Vagina (tissue), 2 donors: ENCODE measurements around the gene TMEM259. TPM values are rescaled to one million over a fixed set of nuclear protein-coding genes. Genes with fewer than 3 reads are reported as not detected.

Experiments
- DNase-seq, 2 donors: peaks; one replicate each; pipeline ENCODE4 v3.0.0-alpha.2; 2017; ENCODE audit errors: extremely low spot score in 2 of 2
- H3K27ac ChIP-seq: fragments of 200-600 bp; sonication (generic); one replicate; pipeline ENCODE4 v1.5.1; 2019
- H3K27me3 ChIP-seq: fragments of 200-600 bp; sonication (generic); one replicate; pipeline ENCODE4 v1.5.1; 2019
- H3K36me3 ChIP-seq, 2 donors: fragments of 200-600 bp; sonication (generic); one replicate each; pipeline ENCODE4 v1.5.1; 2017 to 2019
- H3K4me1 ChIP-seq: fragments of 200-600 bp; sonication (generic); one replicate; pipeline ENCODE4 v1.5.1; 2019
- H3K4me3 ChIP-seq, 2 donors: fragments of 200-600 bp; sonication (generic); 1 replicate in 1 of 2; 2 replicates in 1 of 2; pipeline ENCODE4 v1.5.1; 2016 to 2019
- H3K9me3 ChIP-seq: fragments of 200-600 bp; sonication (generic); one replicate; pipeline ENCODE4 v1.5.1; 2019
- CTCF ChIP-seq, 3 experiments: fragments of 450-650 bp in 2 of 3; fragments of 200-600 bp in 1 of 3; sonication (generic) in 1 of 3; IDR thresholded peaks; one replicate each; pipeline ENCODE4 v1.5.1; 2017 to 2019; ENCODE audit warnings: antibody characterized with exemption in 3 of 3, mild to moderate bottlenecking in 2 of 3, moderate library complexity in 2 of 3
- POLR2A ChIP-seq, 2 donors: fragments of 450-650 bp; IDR thresholded peaks; one replicate each; pipeline ENCODE4 v1.6.1; 2017; ENCODE audit warnings: antibody characterized with exemption in 2 of 2, mild to moderate bottlenecking in 2 of 2, moderate library complexity in 2 of 2
- POLR2AphosphoS5 ChIP-seq, 2 donors: sonication (generic); formaldehyde crosslinking; IDR thresholded peaks; one replicate each; pipeline ENCODE4 v1.9.0; 2017; ENCODE audit warnings: antibody characterized with exemption in 2 of 2, mild to moderate bottlenecking in 2 of 2, low read depth in 1 of 2; ENCODE audit not compliant: insufficient read depth in 1 of 2
- intact Hi-C: fragments of 100-400 bp; cut with DNase I; formaldehyde crosslinking; loops from one replicate; pipeline ENCODE4 v1.15.1; 2023
- total RNA-seq: library from RNA; depleted of rRNA; stranded (reverse); fragments of >200 nt; gene quantifications from one replicate; pipeline ENCODE4 v1.2.3, GENCODE V29; 2016

Gene TMEM259
- total RNA-seq, 1 donor from 2014 or later, result 130 TPM

GRCh38 chr19:1067341-1067957 is 46.5 kb upstream of the TMEM259 start:
- peak overlapping the region; percentile 41 to 48 for H3K4me3 ChIP-seq
- H3K27ac ChIP-seq, result peak overlapping the region; percentile 12
- H3K9me3 ChIP-seq, result no peaks in the 10 kb centered on the region
- H3K36me3 ChIP-seq, result no peaks in the 10 kb centered on the region
- TF ChIP-seq POLR2A (IDR thresholded peaks at IDR 0.05), result no peak
- no peak for TF ChIP-seq POLR2AphosphoS5 (IDR thresholded peaks at IDR 0.05; ENCODE audit: insufficient read depth in 1 of 2, low read depth in 1 of 2)
- TF ChIP-seq CTCF (IDR thresholded peaks at IDR 0.05), result no peak
- H3K27me3 ChIP-seq, result no peaks in the 10 kb centered on the region
- intact Hi-C loops, result no loop called here
- peaks cover 55% of the 10 kb centered on the region for H3K4me1 ChIP-seq
- no peak for DNase-seq

GRCh38 chr19:1066748-1067340 is 45.9 kb upstream of the TMEM259 start, which contains the start of gene ARHGAP45:
ARHGAP45 (plus strand) TSS chr19:1067167; CDS start chr19:1067406, 239 bp downstream.
- Histone ChIP-seq H3K27me3 (no peaks in the 10 kb centered on the region), H3K27ac (peak within 1 kb of the TSS; percentile 12), H3K4me3 (peak within 1 kb of the TSS; percentile 41 to 48), H3K36me3 (no peaks in the 10 kb centered on the region), H3K4me1 (peaks cover 55% of the 10 kb centered on the region), H3K9me3 (no peaks in the 10 kb centered on the region)
- no peak for DNase-seq
- intact Hi-C loops, result no loop called here
- no peak for TF ChIP-seq CTCF (IDR thresholded peaks at IDR 0.05)
- TF ChIP-seq POLR2A (IDR thresholded peaks at IDR 0.05), result no peak
- TF ChIP-seq POLR2AphosphoS5 (IDR thresholded peaks at IDR 0.05; ENCODE audit: insufficient read depth in 1 of 2, low read depth in 1 of 2), result no peak

GRCh38 chr19:1066251-1066747 is 45.4 kb upstream of the TMEM259 start:
- Histone ChIP-seq H3K4me3 (peak overlapping the region; percentile 41 to 48), H3K4me1 (peaks cover 55% of the 10 kb centered on the region), H3K9me3 (no peaks in the 10 kb centered on the region), H3K27ac (no peak overlapping the region), H3K36me3 (no peaks in the 10 kb centered on the region), H3K27me3 (no peaks in the 10 kb centered on the region)
- intact Hi-C loops, result no loop called here
- no peak for DNase-seq
- TF ChIP-seq POLR2AphosphoS5 (IDR thresholded peaks at IDR 0.05; ENCODE audit: insufficient read depth in 1 of 2, low read depth in 1 of 2) (no peak), CTCF (IDR thresholded peaks at IDR 0.05) (no peak), POLR2A (IDR thresholded peaks at IDR 0.05) (no peak)

GRCh38 chr19:1065606-1066109 is 44.7 kb upstream of the TMEM259 start:
- H3K27me3 ChIP-seq, result no peaks in the 10 kb centered on the region
- intact Hi-C loops, result no loop called here
- peaks cover 51% of the 10 kb centered on the region for H3K4me1 ChIP-seq
- H3K4me3 ChIP-seq, result no peak overlapping the region
- no peak overlapping the region for H3K27ac ChIP-seq
- H3K36me3 ChIP-seq, result no peaks in the 10 kb centered on the region
- DNase-seq, result no peak
- no peaks in the 10 kb centered on the region for H3K9me3 ChIP-seq
- TF ChIP-seq CTCF (IDR thresholded peaks at IDR 0.05) (no peak), POLR2AphosphoS5 (IDR thresholded peaks at IDR 0.05; ENCODE audit: insufficient read depth in 1 of 2, low read depth in 1 of 2) (no peak)
